Measurements from ENCODE around the gene CLMP.

GRCh38 chr11:123139206-123139605 is 55.8 kb downstream of the CLMP start:
- TF ChIP-seq REST (IDR thresholded peaks at IDR 0.05; ENCODE audit: insufficient read depth in 1 of 2, low read depth in 2 of 2, low read length in 2 of 2) (no peak), SIN3A (IDR thresholded peaks at IDR 0.05; ENCODE audit: borderline replicate concordance, insufficient read depth, low read length) (no peak), TAF1 (IDR thresholded peaks at IDR 0.05; ENCODE audit: borderline replicate concordance, insufficient read depth, low read length) (no peak), POLR2AphosphoS5 (IDR thresholded peaks at IDR 0.05; ENCODE audit: low read depth, low read length) (no peak)

Measured in PFSK-1 (cell line).